HG03521 (cell line): ENCODE data around the gene LPP.
A peak's percentile ranks its signal among the peaks of the same experiment; 100 is the strongest.

Source experiments
- ATAC-seq: cut with Tn5 transposase; IDR thresholded peaks from one replicate; pipeline ENCODE4 v1.9.1; 2021; ENCODE audit warnings: mild to moderate bottlenecking, moderate library complexity; ENCODE audit not compliant: unreplicated experiment

LPP gene

DNA sequence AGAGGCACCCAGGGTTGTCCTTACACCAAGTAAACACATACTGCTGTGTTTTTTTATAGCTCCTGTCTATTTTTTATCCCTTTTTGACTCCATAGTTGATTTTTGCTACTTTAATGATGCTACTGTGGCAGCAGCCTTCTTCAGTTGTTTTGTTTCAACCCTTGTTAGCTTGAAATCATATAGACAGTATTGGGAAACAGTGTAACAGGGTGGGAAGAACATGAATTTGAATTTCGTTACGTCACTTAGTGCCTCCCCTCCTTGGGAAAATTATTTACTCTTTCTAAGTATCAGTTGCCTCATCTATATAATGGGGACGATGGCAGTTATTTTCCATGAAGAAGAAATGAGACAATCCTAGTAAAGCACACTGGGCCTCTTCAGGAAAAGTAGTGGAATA is 608.0 kb downstream of the LPP start:
- ATAC-seq = no peak

DNA sequence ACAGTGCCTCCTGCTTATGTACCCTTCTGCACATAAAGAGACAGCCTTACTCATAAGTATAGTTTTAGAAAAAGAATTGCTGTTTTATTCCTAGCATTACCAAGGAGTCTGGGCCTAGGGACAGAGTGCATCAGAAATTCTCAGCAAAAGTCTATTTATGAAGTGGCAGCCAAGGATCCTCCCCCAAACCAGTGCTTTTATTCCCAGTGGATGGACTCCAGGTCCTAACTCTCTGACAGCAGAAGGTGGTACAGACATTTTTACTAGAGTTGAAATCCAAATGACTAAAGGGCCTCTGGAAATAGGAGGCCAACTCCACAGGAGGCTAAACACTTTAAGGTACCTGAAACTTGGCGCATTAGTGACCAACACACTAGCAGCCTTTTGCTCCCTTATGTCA is 610.7 kb downstream of the LPP start:
- no peak for ATAC-seq

DNA sequence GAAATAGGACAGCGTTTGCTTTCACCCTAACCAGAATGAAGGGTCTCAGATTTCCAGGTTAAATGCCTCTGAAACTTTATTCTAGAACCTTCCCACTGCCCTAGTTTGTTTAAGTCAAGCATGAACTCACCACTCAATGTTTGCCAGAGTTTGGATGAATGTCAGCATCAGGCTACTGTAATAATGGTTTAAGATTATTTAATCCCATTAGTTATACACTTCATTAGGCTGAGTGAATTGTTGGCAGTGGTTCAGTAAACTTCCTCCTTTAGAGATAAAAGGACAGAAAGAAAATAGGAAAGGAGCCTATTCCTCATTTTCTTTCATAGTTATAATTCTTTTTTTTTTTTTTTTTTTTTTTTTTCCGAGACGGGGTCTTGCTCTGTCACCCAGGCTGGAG is 615.9 kb downstream of the LPP start:
- no peak for ATAC-seq

DNA sequence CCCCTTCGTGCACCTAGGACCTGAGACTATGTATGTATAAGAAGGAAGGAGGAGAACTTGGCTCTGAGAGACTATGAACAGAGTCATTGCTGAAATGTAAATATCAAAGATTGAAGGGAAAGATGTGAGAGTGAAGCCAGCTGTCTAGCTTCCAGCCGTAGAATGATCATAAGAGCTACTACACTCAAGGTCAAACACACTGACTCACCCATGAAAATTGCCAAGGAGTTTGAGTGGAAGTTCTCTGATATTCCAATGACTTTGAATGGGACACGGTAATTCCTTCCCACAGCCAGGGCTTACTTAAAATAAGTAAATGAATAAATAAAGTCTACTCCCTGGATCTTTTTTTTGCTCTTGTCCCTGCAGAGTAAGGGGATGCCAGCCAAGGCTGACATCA is 618.9 kb downstream of the LPP start:
- no peak for ATAC-seq

DNA sequence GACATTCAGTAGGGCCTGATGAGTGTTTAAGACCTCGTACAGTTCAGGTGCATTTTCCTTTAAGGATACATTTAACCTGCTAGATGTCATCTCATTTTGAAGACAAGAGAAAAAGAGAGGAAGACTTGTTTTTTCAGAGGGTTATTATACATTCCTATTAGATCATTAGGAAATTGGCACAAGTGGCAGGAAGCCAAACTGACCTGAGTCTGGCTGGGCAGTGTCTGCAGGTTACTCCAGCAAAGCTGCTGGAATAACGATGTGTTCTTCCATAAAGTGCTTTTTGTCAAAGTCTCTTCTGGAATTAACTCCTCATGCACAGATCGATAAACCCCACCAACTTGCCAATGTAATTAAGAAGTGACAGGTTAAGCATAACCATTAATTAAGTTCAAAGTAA is 621.5 kb downstream of the LPP start:
- no peak for ATAC-seq

DNA sequence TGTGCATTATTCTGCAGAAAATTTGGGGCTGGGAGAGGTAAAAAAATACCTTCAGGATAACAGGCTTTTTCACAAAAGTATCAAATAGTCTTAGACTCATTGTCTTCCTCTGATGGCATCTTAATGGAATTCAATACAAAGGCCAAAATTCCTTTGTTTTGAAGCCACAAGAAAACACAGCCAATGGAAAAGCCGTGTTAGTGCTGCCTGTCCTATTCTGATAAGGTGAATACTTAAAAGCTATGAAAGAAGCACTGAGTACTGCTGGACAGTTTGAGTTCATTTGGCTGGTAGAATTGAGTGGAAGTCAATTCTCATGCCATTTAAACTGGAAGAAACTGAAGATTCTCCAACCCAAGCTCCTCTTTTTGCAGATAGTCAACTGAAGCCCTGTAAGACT is 622.5 kb downstream of the LPP start:
- no peak for ATAC-seq

DNA sequence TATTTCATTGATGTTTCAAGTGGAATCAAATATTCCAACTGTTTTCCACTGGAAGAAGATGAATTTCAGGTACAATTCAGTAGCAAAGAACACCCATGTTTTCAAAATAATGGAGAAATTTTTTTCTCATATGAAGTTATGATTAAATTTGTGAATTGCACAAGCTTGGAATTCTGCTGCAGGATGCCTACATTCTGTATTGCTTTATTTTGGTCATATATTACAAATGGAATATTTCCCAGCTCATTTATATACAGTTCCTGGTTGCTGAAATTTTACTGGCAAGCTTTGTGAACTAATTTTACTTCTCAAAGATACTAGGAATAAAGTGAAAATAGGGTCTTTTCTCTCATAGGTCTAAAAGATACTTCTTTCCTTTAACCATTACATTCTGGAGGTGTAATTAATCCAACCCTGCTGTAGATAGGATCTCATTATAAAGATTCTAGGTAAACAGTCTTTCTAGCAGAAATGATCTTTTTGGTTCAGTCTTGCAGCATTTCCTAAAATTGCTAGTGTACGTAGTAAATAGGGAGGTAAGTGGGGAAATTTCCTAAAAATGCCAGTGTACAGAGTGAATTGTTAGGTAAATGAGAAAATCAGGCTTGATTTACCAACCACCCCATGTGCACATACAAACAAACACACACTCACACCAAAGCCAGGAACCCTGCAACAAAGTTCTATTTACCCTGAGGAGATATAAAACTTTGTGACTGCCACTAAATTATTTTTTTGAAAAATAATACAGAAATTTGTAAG is 624.3 kb downstream of the LPP start:
- ATAC-seq = no peak

DNA sequence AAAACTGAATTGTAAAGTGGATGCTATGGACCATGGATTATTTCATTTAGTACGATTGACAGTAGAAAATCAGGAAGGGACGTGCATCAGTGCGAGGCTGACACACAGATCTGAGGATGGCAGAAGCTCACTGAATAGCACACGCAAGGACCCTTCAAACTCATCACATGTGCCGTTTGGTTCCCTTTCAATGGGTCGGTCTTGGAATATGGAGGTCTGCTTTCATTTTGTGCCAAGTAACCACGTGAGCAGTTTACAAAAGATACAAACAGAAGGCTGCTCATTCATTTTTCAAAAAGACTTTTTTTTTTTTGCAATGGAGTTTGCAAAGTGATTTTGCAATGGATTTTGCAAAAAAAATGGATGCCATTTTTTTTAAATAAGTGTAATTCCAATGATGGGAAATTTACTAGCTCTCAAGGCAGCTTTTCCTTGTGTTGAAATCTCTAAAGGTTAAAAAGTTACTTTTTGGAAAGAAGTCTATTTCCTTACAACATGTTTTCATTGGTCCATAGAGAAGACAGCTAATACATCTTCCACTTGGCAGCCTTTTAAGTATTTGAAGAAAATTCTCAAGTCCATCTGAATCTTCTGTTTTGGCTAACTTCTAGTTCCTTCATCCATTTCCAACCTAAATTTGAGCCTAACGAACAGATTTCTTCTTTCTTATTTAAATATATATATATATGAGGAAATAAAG is 625.5 kb downstream of the LPP start:
- no peak for ATAC-seq

DNA sequence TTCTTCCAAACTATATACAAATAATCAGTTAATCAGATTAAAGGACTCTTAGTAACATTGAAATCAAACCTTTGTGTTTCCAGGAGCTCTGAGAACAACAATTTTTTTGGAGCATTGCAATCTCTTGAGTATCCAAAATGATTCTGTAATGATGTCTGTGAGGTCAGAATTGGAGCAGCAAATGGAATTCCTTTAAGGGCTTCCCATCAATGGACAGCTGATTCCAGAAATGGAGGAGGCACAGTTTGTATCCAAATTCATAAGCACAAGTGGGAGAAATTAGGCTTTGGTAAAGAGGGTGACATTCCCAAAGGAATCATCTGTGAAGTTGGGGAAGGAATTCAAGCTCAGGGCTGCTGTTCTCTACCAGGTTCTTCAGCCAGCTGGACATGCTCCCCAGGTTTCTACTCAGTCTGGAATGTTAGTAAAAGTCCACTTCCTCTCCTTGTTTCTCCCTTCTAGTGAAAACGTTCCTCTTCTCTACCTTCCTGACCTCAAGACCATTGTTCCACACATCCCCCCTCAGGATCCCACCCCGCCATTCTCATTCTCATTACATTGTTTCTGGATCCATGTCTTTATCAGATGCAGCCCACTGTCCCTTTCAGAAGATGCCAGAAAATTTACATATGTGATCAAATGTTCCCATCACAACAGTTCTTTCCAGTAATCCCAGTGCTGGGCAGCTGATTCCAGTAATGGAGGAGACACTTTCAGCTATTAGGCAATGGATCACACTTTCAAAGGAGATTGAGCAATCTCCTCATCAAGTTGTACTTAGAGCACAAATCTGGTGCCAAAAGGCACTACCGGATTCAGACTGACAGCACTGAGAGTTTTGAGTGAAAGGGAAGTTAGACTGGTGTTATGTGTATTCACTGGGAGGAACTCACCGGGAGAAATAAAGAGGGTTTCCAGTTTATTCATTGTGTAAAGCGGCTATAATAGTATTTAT is 626.5 kb downstream of the LPP start:
- ATAC-seq = no peak

DNA sequence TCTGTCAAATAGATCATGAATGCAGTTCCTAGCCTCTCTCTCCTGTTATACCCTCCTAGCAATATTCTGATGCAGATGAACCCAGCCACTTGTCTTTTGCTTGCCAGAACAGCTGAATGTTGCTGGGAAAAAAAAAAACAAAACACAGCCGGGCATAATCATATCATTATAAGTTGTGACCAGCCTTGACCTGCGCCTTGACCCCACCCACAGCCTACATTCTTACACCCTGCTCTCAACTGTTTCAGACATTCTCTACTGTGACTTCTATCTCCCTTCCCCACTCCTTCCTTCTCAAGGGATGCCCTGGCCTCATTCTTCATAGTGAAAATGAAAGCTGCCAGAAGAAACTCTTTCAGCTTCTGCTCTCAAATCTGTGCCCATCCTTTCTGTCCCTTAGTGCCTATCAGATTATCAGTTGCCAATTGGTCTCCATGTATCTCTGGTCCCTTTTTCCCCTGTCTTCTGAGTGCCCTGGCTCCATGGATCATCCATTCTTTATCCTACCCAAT is 628.7 kb downstream of the LPP start:
- ATAC-seq = no peak

DNA sequence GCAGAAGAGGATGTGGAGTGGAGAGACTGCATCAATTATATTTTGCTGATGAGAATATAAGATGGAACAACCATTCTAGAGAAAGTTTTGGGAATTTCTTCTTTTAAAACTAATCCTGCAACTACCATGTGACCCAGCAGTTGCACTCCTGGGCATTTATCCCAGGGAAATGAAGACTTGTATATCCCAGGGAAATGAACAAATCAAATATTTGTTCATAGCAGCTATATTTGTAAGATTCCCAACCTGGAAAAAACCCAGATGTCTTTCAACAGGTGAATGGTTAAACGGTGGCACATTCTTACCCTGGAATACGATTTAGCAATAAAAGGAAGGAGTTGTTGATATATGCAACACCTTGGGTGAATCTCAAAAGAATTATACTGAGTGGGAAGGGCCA is 632.5 kb downstream of the LPP start:
- ATAC-seq = no peak

DNA sequence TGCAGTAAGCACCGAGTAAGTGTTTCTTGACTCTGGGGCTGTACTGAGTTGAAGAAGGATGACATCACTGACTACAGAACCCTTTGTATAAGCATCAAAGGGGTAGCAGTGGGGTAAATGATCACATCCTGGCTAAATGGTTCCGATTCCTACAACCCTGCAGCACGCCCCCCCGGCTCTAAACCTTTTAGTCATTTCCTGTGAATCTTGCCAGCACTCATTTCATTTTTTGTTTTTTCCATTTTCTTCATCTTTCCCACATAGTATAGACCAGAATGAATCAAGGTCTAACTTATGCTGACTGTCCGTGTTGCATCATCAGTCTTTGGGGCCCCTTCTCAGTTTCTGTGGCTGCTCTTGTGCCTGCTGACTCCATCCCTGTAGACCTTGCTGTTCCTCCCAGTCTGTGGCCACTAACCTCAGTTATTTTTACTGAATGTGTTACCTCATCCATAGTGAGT is 634.7 kb downstream of the LPP start:
- ATAC-seq = no peak

DNA sequence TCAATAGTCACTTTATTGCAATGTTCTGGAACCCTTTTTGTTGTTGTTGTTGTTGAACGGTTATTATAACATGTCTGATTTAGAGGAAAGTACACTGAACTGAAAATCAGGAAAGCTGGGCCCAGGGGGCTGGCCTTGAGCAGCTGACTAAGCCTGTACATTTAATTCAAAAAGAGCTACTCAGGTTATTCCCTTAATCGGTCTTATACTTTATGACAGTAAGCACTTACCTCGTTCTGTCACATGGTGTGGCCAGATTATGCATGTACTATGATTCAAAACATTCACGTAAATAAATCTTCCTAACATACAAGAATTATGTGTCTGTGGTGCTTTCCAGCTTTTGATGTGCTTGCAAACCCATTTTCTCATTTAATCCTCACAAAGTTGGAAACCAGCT is 635.3 kb downstream of the LPP start:
- no peak for ATAC-seq

DNA sequence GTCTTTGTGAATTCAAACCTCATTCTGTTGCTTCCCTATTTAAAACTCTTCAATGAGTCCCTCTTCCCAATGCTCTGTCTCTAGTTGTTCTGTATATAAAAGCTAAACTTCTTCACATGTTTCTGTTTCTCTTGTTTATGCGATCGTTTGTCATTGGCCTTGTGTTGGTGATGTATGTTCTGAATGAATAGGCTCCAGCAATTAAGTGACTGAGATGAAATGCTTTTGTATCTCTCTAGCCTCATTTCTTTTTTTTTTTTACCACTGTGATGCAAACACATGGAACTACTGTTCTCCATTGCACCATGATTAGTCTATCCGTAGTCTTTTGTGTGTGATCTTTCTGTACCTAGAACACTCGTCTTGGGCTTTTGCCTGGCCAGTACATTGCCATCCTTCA is 637.4 kb downstream of the LPP start:
- ATAC-seq = no peak

DNA sequence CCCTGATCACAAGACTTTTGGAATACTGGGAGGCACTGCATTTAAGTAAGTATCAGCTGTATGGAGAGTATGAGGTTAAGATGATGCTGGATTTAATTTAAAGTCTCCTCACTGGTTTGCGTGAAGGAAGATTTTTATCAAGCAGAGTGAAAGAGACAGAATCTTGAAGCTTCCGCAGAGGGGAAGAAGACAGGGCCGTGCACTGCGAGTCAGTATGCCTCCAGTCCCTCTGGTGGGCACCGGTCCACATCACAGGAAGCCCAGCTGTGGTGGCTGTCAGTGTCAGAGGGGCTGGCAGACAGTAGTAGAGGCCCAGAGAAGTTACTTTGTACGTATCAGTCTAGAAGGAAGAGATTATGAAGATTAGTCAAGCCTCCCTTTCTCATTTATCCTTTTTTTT is 638.8 kb downstream of the LPP start:
- no peak for ATAC-seq

DNA sequence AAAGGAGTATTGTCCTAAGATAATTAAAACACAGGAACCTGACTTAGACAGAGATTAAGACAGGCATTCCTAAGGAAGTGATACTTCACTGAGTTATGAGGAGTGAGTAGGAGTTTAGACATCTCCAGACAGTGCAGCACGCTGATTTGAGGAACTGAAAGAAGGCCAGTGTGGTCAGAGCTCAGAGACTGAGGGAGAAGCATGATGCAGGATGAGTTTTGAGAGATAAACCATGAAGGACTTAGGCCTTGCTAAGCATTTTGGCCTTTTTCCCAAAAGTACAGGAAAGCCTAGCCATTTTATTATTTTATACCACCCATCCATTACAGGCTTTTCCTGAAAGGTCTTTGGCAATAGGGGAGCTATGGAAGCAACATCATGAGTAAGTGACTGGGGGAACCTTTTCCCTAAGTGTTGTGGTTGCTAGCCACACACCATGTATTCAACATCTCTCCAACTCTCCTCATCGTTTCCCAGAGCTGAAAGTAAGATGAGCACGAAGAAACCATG is 642.2 kb downstream of the LPP start:
- ATAC-seq = peak; percentile 64

DNA sequence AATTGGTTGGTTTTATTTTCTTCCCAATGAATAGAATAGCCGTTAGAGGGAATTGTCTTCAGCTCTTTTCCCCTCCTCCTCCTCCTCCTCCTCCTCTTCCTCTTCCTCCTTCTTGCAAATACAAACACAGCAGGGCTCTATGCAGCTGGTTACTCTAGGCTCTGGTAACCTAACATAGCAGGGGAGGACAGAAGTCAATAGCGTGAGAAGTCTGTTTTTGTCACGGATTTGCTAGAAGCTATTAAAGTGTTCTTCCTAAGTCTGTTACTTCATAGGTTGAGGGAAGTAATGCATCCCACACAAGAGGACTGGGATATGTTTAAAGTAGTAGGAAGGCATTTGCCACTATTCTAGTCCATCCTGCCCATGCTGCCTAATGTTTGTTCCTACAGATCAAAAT is 643.1 kb downstream of the LPP start:
- no peak for ATAC-seq

DNA sequence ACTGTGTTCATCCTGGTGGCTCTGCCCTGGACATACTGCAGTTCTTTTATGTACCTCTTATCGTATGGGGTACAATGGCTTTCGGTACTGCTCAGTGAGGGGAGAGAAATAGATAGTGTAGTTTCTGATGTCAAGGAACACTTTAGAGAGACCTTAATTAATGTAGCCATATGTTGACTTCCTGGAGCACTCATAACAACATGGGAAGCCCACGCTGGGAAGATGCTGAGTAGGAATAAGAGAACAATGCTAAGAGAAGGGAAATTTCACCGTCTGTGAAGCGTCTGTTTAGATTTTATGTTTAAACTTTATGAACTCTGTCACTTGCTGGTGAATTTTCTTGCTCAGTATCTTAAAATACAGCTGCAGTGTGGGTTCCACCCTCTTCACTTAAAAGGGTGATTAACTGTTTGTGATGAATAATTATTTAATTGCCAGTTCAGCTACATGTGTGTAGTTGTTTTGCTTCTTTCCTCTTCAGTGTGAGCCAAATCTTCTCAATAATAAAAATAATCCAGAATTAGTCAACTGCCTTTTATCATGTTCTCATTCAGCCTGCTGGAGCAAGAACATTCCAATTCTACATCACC is 644.7 kb downstream of the LPP start:
- ATAC-seq = no peak

DNA sequence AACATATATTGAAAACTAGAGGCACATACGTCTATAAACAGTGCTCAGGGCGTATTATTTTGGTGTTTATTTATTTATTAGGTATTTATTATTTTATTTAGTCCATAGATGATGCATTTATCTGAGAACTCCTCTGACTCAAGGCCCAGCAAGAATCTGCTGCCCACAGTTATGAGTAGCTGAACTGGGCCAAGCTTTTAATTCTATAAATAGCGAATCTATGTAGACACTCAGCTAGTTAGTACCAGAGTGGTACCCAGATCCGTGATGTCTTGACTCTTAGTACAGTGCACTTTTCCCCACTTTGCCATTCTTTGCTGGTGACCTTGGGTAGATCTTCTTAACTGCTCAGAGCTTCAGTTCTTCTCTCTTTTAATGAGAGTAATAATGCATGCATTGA is 647.4 kb downstream of the LPP start:
- ATAC-seq = no peak

DNA sequence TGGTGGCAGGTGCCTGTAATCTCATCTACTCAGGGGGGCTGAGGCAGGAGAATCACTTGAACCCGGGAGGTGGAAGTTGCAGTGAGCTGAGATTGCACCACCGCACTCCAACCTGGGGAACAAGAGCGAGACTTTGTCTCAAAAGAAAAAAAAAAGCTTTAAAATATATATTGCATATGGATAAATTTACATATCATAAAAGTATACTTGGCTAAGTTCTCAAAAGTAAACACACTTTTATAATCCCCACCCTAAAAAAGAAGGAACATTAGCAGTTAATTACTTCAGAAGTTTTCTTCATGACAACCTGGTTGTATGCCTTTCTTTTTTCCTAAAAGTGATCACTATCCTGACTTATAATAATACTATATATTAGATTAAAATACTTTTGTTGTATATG is 648.7 kb downstream of the LPP start:
- no peak for ATAC-seq

DNA sequence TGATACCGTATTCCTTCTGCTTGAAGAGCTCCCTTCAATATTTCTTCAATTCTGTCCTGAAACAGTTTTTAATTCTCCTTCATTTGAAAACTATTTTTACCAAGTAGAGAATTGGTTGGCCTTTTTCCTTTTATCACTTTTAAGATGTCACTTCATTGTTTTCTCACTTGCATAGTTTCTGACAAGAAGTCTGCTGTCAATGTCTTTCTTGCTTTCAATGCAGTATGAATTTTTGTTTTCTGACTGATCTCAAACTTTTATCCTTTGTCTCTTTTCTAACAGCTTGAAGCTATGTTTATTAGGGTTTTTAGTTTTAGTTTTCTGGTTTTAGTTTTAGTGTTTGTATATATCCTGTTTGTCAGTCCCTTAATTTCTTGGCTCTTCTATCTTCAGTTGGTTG is 653.0 kb downstream of the LPP start:
- no peak for ATAC-seq
